Measurements from ENCODE around the gene EMILIN2.
"Not testable (repeated sequence)": the region's sequence is repeated elsewhere in the genome, so short reads cannot be mapped to it uniquely, and the experiment has no call there.

Gene EMILIN2

DNA sequence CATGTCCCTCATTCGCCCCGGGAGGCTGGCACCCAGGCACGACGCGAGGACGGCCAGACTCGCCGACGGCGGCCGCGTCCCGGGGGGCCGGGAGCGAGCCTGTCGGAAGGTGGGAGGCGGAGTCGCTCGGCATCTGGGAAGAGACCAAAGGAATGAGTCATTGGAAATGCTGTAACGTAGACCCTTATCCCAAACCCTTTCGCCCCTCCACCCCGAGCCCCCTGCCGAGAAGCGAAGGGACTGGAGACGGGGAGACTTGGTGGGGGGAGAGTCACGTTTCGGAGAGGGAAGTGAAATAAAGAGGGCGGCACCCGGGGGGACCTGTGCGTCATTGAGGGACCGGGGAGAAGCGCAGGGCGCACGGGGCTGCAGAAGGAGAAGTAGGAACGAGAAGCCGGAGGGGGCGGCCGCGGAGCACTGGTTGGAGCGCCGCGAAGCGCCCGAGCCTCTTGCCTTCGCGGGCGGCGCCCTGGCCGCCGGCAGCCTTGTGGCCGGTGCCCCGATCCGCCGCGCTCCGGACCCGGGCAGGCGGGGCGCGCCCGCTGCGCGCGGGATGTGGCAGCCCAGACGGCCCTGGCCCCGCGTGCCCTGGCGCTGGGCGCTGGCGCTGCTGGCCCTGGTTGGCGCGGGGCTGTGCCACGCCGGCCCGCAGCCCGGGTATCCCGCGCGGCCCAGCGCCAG is at the start of gene EMILIN2:
EMILIN2 (plus strand) TSS at position 371 of the 681 bp plus-strand sequence; CDS start at position 554, 183 bp downstream.
- no peak for DNase-seq

DNA sequence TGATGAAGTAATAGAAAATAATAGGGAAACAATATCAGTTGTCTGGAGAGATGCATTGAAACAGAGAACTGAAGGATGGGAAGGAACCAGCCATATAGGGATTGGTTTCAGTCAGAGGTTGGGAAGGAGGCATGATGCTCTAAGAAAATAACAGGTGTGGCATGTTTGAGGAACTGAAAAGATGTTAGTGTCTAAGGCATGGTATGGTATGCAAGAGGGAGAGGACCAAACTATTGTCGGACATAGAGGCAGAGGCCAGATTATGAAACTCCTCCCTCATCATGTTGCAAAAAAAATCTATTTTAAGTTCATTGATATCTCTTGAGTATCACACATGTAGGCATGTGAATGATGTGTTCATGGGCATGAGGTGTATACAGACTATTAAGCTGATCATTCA is 48.9 kb upstream of the EMILIN2 start:
- DNase-seq, result no peak

DNA sequence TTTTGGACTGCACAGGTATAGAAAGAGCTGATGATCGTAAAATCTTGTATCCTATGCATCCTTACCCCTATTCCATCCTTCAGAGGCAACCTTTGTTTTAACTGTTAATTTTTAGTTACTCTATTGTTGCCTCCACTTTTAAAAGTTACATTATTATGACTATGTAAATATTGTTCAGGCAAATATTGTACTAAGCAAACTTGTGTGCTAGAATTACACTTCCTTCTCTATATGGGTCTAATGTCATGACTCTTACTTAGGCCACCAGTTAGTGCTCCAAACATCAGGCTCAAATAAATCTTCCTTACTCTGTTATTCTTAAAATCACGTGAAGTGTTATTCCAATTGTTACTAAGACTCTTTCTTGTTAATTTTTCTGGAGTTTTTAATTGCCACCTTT is 47.4 kb upstream of the EMILIN2 start:
- no peak for DNase-seq

DNA sequence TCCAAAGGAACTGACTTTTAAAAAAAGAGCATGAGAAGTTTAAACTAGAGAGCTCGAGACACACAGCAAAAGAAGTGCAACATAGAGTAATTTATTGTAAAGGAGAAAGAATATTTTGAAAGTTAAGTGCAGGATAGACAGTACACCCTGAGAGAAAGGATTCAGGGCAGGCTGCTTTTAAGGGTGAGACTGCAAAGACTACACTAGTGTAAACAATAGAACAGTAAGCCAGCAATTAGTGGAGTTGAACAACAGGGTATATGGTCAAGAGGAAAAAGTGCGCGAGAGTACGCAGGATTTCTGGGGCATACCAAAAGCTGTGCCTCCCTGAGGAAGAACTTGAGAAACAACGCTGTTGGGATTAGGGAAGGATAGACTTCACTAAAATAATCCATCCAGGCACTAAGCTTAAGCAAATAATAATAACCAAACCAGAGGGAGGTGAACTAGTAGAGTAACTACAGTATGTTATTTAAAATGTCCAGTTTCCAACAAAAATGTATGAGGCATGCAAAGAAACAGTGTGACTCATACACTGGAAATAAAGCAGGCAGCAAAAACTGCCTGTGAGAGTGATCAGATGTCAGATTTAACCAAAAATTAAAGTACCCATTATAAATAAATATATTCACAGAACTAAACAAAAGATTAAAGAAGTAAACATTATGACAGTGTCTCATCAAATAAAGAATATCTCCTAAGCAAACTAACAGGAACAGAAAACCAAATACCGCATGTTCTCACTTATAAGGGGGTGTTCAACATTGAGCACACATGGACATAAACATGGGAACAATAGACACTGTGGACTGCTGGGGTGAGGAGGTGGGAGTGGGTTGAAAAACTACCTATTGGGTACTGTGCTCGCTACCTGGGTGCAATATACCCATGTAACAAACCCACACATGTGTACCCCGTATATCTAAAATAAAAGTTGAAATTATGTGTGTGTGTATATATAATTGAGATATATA is 40.5 kb upstream of the EMILIN2 start:
- DNase-seq, result no peak

DNA sequence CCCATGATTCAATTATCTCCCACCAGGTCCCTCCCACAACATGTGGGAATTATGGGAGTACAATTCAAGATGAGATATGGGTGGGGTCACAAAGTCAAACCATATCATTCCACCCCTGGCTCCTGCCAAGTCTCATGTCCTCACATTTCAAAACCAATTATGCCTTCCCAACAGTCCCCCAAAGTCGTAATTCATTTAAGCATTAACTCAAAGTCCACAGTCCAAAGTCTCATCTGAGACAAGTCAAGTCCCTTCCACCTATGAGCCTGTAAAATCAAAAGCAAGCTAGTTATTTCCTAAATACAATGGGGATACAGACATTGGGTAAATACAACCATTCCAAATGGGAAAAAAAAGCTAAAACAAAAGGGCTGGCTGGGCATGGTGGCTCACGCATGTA is 38.2 kb upstream of the EMILIN2 start:
- DNase-seq, result not testable (repeated sequence)

DNA sequence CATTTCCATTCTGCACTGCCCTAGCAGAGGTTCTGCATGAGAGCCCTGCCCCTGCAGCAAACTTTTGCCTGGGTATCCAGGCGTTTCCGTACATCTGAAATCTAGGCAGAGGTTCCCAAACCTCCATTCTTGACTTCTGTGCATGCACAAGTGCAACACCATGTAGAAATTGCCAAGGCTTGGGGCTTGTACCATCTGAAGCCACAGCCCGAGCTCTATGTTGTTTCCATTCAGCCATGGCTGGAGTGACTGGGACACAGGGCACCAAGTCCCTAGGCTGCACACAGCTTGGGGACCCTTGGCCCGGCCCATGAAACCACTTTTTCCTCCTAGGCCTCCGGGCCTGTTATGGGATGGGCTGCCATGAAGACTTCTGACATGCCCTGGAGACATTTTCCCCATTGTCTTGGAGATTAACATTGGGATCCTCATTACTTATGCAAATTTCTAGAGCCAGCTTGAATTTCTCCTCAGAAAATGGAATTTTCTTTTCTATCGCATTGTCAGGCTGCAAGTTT is 37.1 kb upstream of the EMILIN2 start:
- not testable (repeated sequence) for DNase-seq

DNA sequence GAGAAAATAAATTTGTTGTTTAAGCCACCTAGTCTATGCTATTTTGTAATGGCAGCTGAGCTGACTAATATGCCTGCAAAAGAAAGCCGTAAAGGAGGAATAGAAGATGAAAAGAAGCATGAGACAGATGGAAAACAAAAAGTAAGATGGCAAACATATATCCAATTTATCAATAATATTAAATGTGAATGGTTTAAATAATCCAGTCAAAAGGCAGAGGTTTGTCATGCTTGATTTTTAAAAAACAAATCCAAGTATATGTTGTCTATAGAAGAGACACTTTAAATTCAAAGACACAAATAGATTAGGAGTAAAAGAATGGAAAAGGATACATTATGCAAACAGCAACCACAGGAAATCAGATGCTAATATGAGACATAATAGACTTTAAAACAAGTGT is 35.4 kb upstream of the EMILIN2 start:
- no peak for DNase-seq

DNA sequence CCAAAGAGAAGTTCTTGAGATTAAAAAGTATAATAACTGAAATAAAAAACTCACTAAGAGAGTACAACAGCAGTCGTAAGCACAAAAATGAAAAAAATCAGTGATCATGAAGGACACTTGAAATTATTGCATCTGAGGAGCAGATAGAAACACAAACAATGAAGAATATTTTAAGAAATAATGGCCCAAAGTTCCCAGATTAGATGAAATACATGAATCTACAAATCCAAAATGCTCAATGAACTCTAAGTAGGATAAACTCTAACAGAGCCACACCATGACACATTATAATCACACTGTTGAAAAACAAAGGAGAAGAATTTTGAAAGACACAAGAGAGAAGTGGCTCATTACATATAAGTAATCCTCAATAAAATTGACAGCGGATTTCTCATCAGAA is 31.9 kb upstream of the EMILIN2 start:
- no peak for DNase-seq

DNA sequence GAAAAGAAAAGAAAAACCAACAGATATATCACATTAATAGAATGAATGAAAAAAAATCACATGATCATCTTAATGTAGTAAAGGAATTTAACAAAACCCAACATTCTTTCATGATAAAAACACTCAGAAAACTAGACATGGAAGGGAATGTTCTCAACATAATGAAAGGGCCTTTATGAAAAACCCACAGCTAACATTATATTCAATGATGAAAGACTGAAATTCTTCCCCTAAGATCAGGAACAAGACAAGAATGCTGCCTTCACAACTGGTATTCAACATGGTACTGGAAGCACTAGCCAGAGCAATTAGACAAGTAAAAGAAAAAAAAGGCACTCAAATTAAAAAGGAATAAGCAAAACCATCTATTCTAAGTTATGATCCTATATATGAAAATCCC is 28.5 kb upstream of the EMILIN2 start:
- no peak for DNase-seq

DNA sequence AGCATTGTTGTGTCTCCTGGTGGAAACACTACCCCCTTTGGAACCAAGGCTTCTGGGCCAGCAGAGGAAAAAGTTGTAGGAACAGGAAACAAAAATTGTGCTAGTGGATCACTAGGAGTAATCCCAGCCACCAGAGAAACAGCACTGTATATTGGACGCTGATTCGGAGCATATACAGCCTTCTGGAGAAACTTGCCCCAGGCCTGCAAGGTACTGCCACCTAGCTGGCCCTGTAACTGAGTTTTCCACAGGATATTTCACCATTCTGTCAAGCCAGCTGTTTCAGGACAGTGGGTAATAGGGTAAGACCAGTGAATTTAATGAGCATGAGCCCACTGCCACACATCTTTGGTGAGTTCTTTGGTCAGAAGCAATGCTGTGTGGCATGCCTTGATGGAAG is 25.1 kb upstream of the EMILIN2 start:
- no peak for DNase-seq

DNA sequence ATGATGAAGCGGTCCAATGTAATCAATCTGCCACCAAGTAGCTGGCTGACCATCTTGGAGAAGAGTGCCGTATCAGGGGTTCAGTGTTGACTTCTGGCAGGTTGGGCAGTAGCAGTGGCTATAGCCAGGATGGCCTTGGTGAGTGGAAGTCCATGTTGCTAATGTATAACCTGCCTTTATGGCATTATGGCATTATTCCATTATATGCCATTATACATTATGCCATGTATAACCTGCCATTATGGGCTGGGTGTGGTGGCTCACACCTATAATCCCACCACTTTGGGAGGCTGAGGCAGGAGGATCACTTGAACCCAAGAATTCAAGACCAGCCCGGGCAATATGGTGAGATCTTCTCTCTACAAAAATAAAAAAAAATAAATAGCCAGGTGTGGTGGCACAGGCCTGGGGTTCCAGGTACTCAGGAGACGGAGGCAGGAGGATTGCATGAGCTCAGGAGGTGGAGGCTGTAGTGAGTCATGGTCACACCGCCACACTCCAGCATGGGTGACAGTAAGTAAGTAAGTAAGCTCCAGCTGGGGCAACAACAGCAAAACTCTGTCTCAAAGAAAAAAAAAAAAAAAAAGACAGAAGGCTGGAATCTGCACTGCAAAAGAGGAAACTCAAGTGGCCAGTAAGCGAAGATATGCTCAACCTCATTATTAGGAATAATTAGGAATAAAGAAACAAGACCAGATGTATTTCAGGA is 24.4 kb upstream of the EMILIN2 start:
- no peak for DNase-seq

DNA sequence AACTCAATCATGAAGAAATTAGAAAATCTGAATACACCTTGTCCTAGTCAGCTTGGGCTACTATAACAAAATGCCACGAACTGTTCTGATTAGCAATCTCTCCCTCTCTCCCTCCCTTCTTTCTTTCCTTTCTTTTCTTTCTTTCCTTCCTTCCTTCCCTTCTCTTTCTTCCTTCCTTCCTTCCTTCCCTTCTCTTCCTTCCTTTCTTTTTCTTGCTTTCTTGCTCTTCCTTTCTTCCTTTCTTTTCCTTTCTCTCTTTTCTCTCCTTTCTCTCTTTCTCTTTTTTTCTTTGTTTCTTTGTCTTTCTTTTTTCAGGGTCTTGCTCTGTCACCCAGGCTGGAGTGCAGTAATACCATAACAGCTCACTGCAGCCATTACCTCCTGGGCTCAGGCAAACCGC is 23.6 kb upstream of the EMILIN2 start:
- no peak for DNase-seq

DNA sequence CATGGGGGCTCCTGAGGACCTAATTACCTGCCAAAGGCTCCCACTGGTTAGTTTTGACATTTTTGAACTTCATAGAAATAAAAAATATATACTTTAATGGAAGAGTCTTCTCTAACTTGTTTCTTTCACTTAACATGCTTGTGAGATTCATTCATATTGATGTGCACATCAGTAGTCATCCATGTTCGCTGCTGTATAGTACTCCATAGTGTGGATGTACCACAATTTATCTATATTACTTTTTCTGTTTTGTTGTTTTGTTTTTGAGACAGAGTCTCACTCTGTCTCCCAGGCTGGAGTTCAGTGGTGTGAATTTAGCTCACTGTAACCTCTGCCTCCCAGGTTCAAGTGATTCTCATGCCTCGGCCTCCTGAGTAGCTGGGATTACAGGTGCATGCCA is 22.8 kb upstream of the EMILIN2 start:
- no peak for DNase-seq

DNA sequence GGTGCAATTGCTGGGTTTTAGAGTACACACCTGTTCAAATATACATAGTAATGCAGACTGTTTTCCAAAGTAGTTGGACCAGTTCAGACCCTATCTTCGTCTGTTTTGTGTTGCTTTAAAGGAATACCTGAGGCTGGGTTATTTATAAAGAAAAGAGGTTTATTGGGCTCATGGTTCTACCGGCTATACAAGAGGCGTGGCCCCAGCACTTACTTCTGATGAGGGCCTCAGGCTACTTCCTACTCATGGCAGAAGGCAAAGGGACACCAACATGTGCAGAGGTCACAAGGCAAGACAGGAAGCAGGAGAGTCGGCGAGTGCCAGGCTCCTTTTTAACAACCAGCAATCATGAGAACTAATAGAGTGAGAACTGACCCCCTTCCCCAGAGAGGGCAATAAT is 21.9 kb upstream of the EMILIN2 start:
- DNase-seq, result no peak

DNA sequence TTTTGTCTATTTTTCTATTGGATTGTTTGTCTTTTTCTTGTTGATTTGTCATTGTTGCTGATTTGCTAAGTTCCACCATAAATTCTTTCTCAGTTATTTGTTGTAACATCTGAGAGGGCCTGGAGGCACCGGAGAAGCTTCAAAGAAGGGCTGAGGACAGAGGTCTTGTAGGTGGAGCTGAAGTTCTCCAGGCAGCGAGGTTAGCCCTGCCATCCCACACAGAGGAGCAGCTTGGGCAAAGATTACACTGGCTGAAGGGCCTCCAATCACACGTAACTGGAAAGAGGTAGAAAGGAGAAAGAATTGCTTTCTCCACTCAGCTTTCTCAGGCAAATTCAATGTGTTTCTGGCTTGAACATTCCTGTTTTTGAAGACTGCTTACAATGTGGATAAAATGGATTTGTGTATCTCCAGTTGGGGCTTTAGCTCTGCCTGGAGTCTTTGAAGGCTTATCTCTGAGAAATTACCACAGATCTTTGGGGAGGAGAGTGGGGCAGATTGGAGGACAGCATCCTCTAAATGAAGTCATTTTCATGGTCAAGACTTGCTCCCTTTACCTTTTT is 21.1 kb upstream of the EMILIN2 start:
- no peak for DNase-seq

DNA sequence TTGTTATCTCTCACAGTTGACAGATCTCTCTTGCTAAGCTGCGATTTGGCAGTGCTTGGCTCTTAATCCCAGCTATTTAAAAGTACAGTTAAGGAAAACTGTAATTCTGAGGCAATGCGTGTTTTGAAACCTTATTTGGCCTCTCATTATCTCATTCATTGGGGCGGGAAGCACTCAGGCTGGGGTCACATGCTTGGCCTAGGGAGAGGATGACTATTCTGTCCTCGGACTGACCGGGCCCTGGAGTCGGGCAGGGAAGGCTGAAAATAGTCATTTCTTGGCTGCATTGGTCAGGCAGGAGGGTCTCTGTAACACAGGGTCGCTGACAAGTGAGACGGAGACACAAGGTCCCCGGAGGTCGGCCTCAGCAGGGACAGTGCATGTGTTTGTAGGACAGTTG is 20.2 kb upstream of the EMILIN2 start:
- DNase-seq, result no peak

DNA sequence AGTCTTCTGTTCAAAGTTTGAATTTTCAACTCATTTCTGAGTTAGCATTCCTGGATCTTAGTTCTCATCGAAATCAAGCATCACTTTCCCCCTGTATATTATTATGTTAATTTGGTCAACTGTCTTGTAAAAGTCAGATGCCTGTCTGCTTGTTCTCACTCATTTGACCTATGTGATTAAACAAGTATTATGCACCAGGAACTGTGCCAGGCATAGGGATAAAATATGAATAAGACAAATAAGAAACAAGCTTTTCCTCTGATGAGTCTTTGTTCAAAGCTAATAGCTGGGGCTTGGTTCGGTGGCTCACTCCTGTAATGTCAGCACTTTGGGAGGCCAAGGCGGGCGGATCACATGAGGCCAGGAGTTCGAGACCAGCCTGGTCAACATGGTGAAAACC is 19.7 kb upstream of the EMILIN2 start:
- DNase-seq, result no peak

DNA sequence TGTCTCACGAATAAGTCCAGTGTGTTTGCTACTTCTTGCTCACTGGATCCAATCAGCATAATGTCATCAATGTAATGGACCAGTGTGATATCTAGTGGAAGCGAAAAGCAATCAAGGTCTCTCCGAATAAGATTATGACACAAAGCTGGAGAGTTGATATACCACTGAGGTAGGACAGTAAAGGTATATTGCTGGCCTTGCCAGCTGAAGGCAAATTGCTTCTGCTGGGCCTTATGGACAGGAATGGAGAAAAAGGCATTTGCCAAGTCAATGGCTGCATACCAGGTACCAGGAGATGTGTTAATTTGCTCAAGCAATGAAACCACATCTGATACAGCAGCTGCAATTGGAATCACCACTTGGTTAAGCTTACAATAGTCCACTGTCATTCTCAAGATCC is 10.7 kb upstream of the EMILIN2 start:
- not testable (repeated sequence) for DNase-seq

DNA sequence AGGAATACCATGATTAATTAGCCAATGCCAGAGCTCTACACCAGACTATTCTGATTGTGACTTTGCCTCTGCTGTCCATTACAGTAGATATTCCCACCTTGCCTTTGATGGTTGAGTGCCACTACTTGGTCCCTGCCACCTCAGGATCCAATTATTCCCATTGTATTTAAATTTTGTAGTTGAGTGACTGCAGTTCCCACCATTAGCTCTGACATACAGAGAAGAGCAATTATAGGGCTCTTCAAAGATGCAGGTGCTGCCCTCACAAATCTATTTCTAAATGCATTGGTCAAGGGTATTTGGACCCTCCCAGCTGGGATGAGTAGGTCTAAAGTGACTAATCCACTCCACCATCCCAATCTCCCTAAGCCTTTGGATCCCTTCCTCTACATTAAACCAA is 9.5 kb upstream of the EMILIN2 start:
- DNase-seq, result not testable (repeated sequence)

DNA sequence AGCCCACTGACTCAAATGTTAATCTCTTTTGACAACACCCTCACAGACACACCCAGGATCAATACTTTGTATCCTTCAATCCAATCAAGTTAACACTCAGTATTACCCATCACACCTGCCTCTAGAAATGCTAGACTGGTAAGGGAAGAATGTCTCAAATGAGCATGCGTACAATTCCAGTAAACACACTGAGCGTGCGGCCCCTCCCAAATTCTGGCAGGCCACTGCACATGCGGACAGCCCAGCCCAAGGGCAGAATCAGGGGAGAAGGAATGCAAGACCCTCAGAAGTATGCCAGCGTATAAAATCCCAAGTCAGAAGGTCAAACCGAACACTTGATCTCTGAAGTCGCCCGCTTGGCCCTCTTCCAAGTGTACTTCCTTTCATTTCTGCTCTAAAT is 7.6 kb upstream of the EMILIN2 start:
- DNase-seq, result no peak

DNA sequence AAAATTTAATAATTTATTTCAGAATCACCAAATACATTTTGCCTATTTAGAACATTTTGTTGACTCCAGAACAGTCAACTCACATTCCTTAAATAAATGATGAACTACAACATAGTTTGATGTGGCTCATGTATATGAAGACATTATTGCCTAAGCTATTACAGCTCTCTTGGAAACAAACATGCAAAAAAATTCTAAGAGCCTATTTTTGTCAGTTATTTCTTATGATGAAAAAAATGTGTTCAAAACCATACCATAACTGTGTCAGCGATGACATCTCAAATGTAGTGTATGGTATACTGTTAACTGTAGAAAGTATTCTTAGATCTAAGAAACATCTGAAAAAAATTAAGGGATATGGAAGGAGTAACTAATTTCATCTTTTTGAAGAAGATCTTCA is 6.3 kb upstream of the EMILIN2 start:
- DNase-seq, result no peak

DNA sequence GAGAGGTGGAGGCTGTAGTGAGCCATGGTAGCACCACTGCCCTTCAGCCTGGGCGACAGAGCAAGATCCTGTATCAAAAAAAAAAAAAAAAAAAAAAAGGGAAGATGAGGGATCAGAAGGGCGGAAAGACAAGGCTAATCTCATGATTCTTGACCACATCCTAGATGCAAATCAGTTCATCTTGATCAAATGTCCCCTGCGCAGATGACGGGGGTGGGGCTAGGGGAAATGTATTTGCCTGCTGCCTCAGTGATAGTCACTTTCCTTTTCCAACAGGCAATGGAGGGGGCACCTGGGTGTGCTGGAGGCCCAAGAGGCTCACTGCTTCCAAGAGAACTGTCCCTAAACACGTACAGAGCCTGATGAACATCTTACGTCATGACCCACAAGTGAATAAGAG is 3.7 kb upstream of the EMILIN2 start:
- DNase-seq, result no peak

DNA sequence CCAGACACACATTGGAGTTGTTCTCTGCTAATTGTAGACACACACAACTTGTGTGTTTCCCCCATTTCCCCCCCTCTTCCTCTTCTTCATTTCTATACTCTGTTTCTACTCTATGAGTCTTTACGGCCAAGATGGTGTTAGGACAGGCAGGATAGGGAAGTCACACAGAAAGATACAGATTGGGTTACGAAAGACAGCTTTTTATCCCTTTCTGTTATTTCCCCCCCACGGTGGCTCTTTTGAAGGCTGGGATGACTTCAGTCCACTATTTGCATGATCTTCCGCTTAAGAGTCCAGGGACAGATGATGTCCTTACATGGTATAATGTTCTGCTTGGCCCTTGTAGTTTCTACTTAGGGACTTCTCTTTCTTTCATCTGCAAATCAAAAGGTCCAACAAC is 1.6 kb upstream of the EMILIN2 start:
- DNase-seq, result no peak
